IgD-negative memory B cell (primary cell): ENCODE measurements around the gene B3GNT3. TPM values are rescaled to one million over a fixed set of nuclear protein-coding genes. Genes with fewer than 3 reads are reported as not detected.
A peak's percentile ranks its signal among the peaks of the same experiment; 100 is the strongest.

ENCODE experiments used
- H3K27ac Mint-ChIP-seq, 3 donors: one replicate each; pipeline ENCODE4 v1.8.0; 2020 to 2022; ENCODE audit warnings: mild to moderate bottlenecking in 3 of 3, mixed read lengths in 3 of 3, moderate library complexity in 1 of 3
- H3K27me3 Mint-ChIP-seq: one replicate; pipeline ENCODE4 v1.8.0; 2021; ENCODE audit warnings: mixed read lengths
- H3K36me3 Mint-ChIP-seq: one replicate; pipeline ENCODE4 v1.8.0; 2020; ENCODE audit warnings: mild to moderate bottlenecking, mixed read lengths
- H3K4me1 Mint-ChIP-seq, 3 donors: one replicate each; pipeline ENCODE4 v1.8.0; 2020 to 2022; ENCODE audit warnings: mixed read lengths in 3 of 3, mild to moderate bottlenecking in 1 of 3
- H3K4me3 Mint-ChIP-seq, 4 donors: one replicate each; pipeline ENCODE4 v1.8.0; 2020 to 2022; ENCODE audit warnings: mild to moderate bottlenecking in 4 of 4, mixed read lengths in 4 of 4, moderate library complexity in 3 of 4
- H3K9me3 Mint-ChIP-seq, 3 donors: one replicate each; pipeline ENCODE4 v1.8.0; 2020 to 2021; ENCODE audit warnings: mixed read lengths in 3 of 3, mild to moderate bottlenecking in 1 of 3
- polyA plus RNA-seq: library from polyadenylated mRNA; unstranded; fragments of 300-500 nt; fragmentation: Illumina TruSeq; gene quantifications from one replicate; pipeline ENCODE4 v1.2.3, GENCODE V29; 2021

B3GNT3 gene
- polyA plus RNA-seq, 1 donor from 2014 or later = not detected

DNA sequence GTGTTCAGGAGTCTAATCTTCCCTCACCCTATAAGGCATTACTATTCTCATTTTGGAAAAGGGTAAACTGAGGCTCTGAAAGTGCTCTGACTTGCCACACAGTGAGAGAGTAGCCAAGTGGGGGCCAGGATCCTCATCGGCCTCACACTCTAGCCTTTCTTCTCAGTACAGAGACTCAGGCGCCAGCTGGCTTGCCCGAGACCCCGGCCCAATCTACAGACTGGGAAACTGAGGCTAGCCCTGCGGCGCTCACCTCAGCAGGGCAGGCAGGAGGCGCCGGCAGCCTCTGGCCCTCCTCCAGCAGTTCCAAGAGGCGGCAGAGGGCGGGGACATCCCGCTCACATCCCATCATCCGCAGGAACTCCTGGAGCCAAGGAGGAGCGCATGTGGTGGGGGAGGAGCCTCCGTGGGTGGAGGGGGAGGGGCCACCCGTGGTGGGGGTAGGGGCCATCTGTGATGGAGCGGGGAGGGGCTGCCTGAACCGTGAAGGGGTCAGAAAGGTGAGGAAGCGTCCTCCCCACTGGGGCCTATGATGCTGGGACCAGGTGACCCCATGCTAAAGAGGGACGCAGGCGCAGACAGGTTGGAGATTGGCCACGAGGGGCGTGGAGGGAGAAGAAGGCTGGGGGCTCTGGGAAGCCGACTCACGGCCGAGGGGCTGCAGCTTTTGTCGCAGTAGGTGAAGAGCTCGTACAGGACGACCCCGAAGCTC is 35.1 kb downstream of the B3GNT3 start:
- H3K4me3 Mint-ChIP-seq = no peak overlapping the region
- peaks cover 0 to 2% (median 0%) of the 10 kb centered on the region in 3 donors for H3K4me1 Mint-ChIP-seq
- peak overlapping the region in 2 of 3 donors; percentile 43 to 49 for H3K27ac Mint-ChIP-seq
- H3K36me3 Mint-ChIP-seq = peaks cover 9% of the 10 kb centered on the region
- H3K9me3 Mint-ChIP-seq = no peaks in the 10 kb centered on the region
- H3K27me3 Mint-ChIP-seq = no peaks in the 10 kb centered on the region

DNA sequence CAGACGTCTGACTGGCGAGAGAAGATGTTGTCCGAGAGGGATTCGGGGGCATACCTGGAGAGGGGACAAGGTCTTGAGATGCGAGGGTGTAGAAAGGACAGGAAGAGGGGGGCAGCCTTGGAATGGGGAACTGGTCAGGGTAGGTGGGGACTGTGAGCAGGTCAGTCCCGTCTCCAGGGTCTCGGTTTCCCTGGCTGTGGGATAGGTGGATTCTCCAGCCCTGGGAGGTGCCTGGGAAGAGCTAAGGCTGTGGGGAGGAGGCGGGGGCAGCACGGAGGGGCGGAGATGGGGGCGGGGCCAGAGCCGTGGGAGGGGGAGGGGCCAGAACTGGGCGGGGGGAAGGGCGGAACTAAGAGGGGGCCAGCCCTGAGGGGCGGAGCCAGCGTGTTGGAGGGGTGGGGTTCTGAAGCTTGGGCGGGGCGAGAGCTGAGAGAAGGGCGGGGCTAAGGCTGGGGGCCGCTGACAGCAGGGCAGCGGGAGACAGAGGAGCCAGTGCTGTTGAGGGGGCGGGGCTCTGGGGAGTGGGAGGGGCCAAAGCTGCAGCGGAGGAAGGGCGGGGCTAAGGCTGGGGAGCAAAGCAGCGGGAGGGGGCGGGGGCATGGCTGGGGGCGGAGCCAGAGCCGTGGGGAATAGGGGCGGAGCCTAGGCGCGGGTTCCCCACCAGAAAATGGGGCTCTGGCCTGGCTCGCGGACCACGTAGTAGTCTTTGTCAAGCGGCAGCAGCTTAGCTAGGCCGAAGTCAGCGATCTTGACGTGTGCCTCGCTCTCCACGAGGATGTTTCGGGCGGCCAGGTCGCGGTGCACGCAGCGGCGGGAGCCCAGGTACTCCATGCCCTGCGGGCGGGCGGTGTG is 35.9 kb downstream of the B3GNT3 start:
- H3K27me3 Mint-ChIP-seq = no peaks in the 10 kb centered on the region
- peak overlapping the region in 1 of 3 donors; percentile 49 for H3K27ac Mint-ChIP-seq
- peaks cover 0 to 2% (median 1%) of the 10 kb centered on the region in 3 donors for H3K4me1 Mint-ChIP-seq
- H3K9me3 Mint-ChIP-seq = no peaks in the 10 kb centered on the region
- peaks cover 13% of the 10 kb centered on the region for H3K36me3 Mint-ChIP-seq
- H3K4me3 Mint-ChIP-seq = no peak overlapping the region

DNA sequence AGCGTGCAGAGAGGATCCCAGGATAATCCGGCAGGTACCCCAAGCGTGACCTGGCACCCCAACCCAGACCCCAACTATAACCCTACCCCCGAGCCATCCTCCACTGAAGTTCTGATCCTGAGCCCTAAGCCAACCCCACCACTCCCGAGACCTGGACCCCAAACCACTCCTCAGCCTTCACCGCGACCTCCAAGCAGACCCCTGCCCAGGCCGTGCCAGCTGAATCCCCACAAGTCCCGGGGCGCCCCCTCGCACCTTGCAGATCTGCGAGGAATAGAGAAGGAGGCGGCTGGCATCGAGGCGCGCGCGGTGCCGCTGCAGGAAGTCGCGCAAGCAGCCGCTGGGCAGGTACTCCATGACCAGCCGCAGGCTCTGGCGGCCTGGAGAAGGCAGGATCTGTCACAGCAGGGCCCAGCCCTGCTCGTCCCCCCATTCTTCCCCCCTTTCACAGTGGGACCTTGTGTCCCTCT is 36.5 kb downstream of the B3GNT3 start:
- H3K27me3 Mint-ChIP-seq = no peaks in the 10 kb centered on the region
- peak overlapping the region in 1 of 3 donors; percentile 57 for H3K27ac Mint-ChIP-seq
- H3K36me3 Mint-ChIP-seq = peaks cover 14% of the 10 kb centered on the region
- H3K4me1 Mint-ChIP-seq = peaks cover 0 to 2% (median 1%) of the 10 kb centered on the region in 3 donors
- no peaks in the 10 kb centered on the region for H3K9me3 Mint-ChIP-seq
- H3K4me3 Mint-ChIP-seq = no peak overlapping the region

DNA sequence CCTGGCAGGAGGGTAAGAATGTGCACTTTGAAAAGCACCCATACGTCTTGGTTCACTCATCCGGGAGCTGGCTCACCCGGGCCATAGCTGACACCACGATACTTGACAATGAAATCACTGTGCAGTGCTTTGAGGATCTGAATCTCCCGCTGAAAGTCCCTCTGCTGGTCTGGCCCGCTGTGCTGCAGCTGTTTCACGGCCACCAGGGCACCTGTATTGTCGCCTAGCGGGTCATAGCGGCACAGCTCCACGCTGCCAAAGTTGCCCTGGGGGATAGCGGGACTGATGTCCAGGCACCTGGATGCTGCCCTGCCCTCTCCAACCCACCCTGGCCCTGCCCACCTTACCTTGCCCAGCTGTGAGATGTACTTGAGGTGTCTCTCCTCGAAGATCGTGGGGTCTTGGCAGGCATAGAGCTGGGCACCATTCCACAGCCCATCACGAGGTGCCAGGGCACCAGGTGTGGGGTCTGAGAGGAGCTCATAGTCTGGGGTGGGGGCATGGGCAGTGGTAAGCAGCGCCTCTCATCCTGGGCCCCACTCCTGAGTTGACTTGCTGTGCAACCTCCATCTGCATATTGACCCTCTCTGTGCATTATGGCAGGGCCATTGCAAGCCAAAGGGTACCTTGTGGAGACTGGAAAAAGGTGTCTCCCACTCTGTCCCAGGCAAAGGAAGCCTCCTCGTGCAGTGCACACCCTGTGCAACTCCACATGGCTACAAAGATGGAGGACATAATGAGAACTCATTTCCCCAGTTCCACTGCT is 37.7 kb downstream of the B3GNT3 start:
- no peak overlapping the region for H3K27ac Mint-ChIP-seq
- H3K9me3 Mint-ChIP-seq = no peaks in the 10 kb centered on the region
- H3K36me3 Mint-ChIP-seq = peaks cover 17% of the 10 kb centered on the region
- peaks cover 0 to 2% (median 1%) of the 10 kb centered on the region in 3 donors for H3K4me1 Mint-ChIP-seq
- no peak overlapping the region for H3K4me3 Mint-ChIP-seq
- H3K27me3 Mint-ChIP-seq = no peaks in the 10 kb centered on the region

DNA sequence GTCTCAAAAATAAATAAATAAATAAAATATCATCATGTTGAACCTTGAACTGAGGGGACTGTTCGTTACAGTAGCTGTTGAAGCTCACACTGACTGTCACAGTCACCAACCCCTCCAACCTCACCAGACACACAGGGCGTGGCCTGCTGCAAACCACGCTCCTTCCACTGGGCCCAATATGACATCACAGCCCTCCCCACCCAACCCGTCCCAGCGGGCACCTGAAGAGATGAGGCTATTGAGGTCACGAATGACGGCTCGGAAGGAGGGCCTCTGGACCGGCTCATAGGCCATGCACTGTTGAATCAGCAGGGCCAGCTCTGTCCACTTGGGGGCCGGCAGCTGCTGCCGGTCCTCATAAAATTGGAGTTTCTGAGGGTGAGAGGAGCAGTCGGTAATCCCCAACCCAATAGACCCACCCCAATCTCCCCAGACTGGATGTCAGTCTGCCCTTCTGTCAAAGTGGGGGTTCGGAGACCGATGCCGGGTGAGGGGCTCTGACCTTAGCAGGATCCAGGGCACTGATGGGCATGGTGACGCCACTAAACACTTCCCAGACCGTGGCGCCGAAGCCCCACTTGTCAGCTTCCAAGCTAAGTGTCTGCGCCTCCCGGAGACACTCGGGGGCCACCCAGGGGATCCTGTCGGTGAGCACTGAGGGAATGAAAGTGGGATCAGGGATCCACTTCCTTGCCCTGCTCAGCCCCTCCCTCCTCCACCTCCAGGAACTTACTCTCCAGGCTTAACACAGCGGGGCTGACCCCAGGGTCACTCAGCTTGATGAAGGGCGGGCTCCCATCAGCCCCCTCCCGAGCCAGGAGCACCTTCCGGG is 39.6 kb downstream of the B3GNT3 start:
- Mint-ChIP-seq H3K27ac (peak overlapping the region in 2 of 3 donors; percentile 31 to 60), H3K36me3 (peaks cover 14% of the 10 kb centered on the region), H3K27me3 (no peaks in the 10 kb centered on the region), H3K4me3 (no peak overlapping the region), H3K4me1 (peaks cover 0 to 2% (median 1%) of the 10 kb centered on the region in 3 donors), H3K9me3 (no peaks in the 10 kb centered on the region)

DNA sequence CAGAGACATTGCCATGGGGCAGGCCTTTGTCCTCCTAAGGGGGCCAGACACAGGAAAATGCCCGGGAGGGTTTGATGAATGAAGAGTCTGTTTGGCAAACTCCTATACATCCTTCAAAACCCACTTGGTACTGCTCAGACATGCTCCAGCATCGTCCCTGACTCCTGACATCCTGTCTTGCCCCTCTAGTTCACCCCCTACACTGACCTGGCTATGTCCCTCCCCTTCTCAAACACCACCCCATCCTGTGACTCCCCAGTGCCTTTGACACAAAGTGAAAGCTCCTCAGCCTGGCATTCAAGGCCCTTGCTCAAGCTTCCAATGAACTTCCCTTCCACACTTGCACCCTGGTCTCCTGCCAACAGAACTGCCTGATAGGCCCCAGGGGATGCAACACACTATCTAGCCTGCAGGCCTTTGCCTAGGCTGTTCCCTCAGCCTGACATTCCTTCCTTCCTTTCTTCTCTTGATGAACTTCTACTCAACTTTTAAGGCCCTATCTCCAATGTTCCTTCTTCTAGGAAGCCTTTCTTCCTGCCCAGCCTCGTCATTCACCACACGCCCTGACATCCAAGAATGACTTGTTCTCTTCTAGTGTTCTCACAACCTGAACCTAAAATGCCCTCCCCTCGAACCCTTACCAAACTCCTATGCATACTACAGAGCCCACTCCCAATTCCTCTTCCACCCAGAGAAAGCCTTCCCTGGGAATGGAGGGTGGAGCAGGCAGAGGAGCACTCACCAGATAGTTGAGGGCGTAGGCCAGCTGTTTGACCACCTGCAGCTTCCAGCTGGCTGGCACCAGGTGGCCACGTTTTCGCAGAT is 40.5 kb downstream of the B3GNT3 start:
- H3K4me3 Mint-ChIP-seq = no peak overlapping the region
- no peaks in the 10 kb centered on the region for H3K9me3 Mint-ChIP-seq
- peaks cover 0 to 2% (median 1%) of the 10 kb centered on the region in 3 donors for H3K4me1 Mint-ChIP-seq
- peak overlapping the region in 2 of 3 donors; percentile 31 to 60 for H3K27ac Mint-ChIP-seq
- H3K27me3 Mint-ChIP-seq = no peaks in the 10 kb centered on the region
- H3K36me3 Mint-ChIP-seq = peaks cover 12% of the 10 kb centered on the region

DNA sequence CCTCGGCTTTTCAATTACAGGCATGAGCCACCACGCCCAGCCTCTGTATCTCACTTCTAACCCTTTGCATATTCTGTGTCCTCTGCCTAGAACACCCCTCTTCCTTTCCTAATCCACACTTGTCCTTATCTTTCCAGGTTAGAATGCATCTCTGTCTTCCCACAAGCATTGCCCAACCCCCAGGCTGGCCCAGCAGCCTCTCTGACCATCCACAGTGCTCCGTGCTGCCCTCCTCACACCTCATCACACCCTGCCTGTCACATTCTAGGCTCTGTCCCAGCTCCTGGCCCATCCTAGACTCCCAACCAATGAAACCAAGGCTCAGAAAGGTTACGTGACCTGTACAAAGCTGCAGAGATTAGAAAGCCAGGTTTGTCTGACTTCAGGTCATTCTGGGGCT is 41.6 kb downstream of the B3GNT3 start:
- H3K27me3 Mint-ChIP-seq = no peaks in the 10 kb centered on the region
- no peaks in the 10 kb centered on the region for H3K9me3 Mint-ChIP-seq
- H3K4me3 Mint-ChIP-seq = no peak overlapping the region
- H3K27ac Mint-ChIP-seq = peak overlapping the region in 1 of 3 donors; percentile 53
- H3K4me1 Mint-ChIP-seq = peaks cover 0 to 2% (median 1%) of the 10 kb centered on the region in 3 donors
- H3K36me3 Mint-ChIP-seq = peaks cover 13% of the 10 kb centered on the region

DNA sequence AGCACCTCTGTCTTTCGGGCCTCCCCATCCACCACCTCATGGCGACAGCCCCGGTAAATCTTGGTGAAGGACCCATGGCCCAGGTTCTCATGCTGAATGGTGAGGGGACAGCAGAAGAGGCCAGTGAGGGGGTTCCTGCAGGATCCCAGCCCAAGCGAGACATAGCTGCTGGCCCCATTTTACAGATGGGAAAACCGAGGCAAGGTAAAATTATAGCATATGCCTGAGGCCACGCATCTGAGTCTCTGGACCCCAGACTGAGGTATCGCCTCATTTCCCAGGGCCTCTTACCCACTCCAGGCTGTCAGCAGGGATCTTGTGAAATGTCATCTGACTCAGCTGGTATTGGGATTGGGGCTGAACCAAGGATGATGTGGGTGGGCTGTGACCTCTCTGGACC is 43.0 kb downstream of the B3GNT3 start:
- no peaks in the 10 kb centered on the region for H3K27me3 Mint-ChIP-seq
- H3K4me1 Mint-ChIP-seq = peaks cover 0 to 2% (median 1%) of the 10 kb centered on the region in 3 donors
- no peaks in the 10 kb centered on the region for H3K9me3 Mint-ChIP-seq
- H3K36me3 Mint-ChIP-seq = peaks cover 11% of the 10 kb centered on the region
- no peak overlapping the region for H3K27ac Mint-ChIP-seq
- no peak overlapping the region for H3K4me3 Mint-ChIP-seq

DNA sequence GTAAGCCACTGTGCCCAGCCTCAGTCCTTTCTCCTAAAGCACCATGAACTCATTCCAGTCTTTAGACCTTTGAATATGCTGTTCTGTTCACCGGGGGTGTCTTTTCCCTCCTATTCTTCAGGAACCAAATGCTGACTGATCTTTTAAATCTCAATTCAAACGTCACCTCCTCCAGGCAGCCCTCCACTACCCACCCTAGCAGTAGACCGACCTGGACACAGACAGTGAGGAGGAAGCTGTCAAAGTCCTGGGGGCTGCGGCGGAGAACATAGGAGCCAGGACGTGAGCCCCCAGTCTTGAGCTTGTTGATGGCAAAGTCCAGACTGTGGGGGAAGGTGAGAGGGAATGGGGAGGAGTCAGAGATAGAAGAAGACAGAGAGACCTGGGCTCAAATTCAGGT is 45.1 kb downstream of the B3GNT3 start:
- peaks cover 11% of the 10 kb centered on the region for H3K36me3 Mint-ChIP-seq
- no peak overlapping the region for H3K27ac Mint-ChIP-seq
- H3K4me3 Mint-ChIP-seq = no peak overlapping the region
- H3K9me3 Mint-ChIP-seq = no peaks in the 10 kb centered on the region
- peaks cover 0 to 10% (median 6%) of the 10 kb centered on the region in 3 donors for H3K4me1 Mint-ChIP-seq
- no peaks in the 10 kb centered on the region for H3K27me3 Mint-ChIP-seq

DNA sequence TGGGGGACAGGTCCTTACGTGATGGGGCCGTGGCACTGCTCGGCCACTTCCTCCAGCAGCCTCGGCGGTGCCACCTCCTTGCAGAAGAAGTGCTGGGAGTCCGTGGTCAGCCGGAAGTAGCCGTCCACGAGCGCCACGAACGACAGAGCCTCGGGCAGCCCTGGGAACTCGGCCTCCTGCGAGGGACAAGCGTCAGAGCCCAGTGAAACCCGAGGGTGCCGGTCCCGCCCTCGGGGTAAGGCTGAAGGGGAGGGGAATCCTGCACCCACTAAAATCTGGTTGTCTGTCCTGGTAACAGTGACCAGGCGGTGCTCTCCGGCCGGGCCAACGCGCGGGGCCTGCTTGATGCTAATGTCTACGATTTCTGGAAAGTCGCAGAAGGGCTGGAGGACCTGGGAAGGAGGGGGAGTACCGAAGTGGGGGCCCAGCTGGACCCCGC is 46.5 kb downstream of the B3GNT3 start:
- peak overlapping the region in 1 of 3 donors; percentile 78 for H3K27ac Mint-ChIP-seq
- no peaks in the 10 kb centered on the region for H3K9me3 Mint-ChIP-seq
- H3K4me1 Mint-ChIP-seq = peaks cover 7 to 15% (median 11%) of the 10 kb centered on the region in 3 donors
- H3K4me3 Mint-ChIP-seq = no peak overlapping the region
- H3K27me3 Mint-ChIP-seq = no peaks in the 10 kb centered on the region
- peaks cover 7% of the 10 kb centered on the region for H3K36me3 Mint-ChIP-seq

DNA sequence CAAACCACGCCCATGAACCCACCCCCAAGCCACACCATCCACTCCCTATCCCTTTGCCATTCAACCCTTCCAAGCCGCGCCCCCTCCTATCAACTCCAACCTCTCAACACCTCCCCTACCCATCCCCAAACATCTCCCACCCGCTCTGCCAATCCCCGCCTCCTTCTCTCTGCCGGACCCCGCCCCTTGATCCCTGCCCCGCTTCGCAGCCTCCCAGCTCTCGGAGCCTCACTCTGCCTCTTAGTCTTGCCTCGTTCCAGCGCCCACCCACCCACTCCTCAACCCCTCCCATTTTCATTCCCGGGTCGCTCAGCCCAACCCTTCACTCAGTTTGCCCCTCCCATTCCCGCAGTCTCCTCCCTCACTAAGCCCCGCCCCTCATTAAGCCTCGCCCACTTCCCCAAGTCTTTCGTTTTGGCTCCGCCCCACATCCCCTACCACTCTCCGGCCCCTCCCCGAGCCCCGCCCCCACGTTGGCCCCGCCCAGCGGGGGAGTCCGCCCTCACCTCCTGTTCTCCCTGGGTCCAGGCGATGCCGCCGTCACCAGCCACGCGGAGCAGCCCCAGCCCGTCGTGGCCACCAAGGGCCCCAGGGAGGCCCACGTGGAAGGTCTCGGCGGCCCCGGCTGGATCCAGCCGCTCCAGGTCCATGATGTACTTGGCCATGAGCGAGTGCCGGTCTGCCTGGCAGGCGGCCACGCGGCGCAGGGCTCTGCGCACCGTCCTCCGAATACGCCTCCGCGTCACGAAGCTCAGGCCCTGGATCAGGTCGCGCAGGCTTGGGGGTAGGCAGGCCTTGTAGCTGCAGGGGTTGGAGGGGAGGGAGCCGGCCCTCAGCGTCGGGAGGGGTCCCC is 47.1 kb downstream of the B3GNT3 start:
- Mint-ChIP-seq H3K9me3 (no peaks in the 10 kb centered on the region), H3K36me3 (peaks cover 4% of the 10 kb centered on the region), H3K27ac (no peak overlapping the region), H3K27me3 (no peaks in the 10 kb centered on the region), H3K4me1 (peaks cover 7 to 17% (median 12%) of the 10 kb centered on the region in 3 donors), H3K4me3 (no peak overlapping the region)

DNA sequence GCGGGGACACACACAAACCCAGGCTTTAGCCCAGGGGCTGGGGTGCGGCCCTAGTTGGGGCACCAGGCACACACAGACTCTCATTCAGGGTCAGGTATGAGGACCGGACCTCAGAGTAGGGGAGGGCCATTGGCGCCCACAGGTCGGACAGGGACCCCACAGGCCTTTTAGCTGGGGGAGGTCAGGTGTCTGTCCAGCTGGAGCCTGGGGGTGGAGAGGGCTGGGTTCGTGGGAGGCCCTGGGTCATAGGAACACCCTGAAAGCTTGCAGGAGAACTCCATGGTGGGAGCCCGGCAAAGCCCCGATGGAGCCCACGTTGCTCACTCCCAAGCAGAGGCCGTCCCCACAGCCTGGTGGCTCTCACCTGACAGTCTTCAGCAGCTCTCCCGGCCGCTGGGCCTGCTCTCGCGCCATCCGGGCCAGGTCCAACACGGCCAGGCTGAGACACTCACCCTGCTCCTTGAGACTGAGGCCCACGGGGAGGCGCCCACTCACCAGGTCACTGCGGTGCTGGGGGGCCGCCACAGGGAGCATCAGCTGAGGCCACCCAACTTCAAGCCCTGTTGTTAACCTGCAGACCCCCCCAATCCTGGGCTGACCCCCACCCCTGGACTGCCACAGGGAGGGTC is 47.8 kb downstream of the B3GNT3 start:
- H3K36me3 Mint-ChIP-seq = peaks cover 2% of the 10 kb centered on the region
- no peaks in the 10 kb centered on the region for H3K9me3 Mint-ChIP-seq
- H3K27ac Mint-ChIP-seq = no peak overlapping the region
- peaks cover 7 to 17% (median 12%) of the 10 kb centered on the region in 3 donors for H3K4me1 Mint-ChIP-seq
- H3K4me3 Mint-ChIP-seq = peak overlapping the region in 1 of 4 donors; percentile 5
- H3K27me3 Mint-ChIP-seq = no peaks in the 10 kb centered on the region
